ENCODE measurements around the gene CILP2.

Gene CILP2

GRCh38 chr19:19563348-19563848 lies 25.3 kb downstream of the CILP2 start:
- no peak for DNase-seq (ENCODE audit: low spot score)

- DNase-seq (ENCODE audit: low spot score), result peak; percentile 44
Measured at GRCh38 chr19:19566306-19566705, 28.2 kb downstream of the CILP2 start.

GRCh38 chr19:19567391-19567790 lies 29.3 kb downstream of the CILP2 start:
- no peak for DNase-seq (ENCODE audit: low spot score)

- DNase-seq (ENCODE audit: low spot score), result peak; percentile 50
Measured at GRCh38 chr19:19568802-19569756, 31.0 kb downstream of the CILP2 start.

GRCh38 chr19:19570571-19570970 lies 32.5 kb downstream of the CILP2 start:
- no peak for DNase-seq (ENCODE audit: low spot score)

- no peak for DNase-seq (ENCODE audit: low spot score)
Measured at GRCh38 chr19:19571071-19571786, 33.2 kb downstream of the CILP2 start.

- no peak for DNase-seq (ENCODE audit: low spot score)
Measured at GRCh38 chr19:19575411-19575810, 37.3 kb downstream of the CILP2 start.

- DNase-seq (ENCODE audit: low spot score), result no peak
Measured at GRCh38 chr19:19578252-19578651, 40.2 kb downstream of the CILP2 start.

GRCh38 chr19:19579533-19580361 lies 41.7 kb downstream of the CILP2 start:
- DNase-seq (ENCODE audit: low spot score), result no peak

- DNase-seq (ENCODE audit: low spot score), result no peak
Measured at GRCh38 chr19:19580418-19580817, 42.4 kb downstream of the CILP2 start.

- DNase-seq (ENCODE audit: low spot score), result no peak
Measured at GRCh38 chr19:19581391-19581790, 43.3 kb downstream of the CILP2 start.

GRCh38 chr19:19582471-19582870 lies 44.4 kb downstream of the CILP2 start:
- no peak for DNase-seq (ENCODE audit: low spot score)

- no peak for DNase-seq (ENCODE audit: low spot score)
Measured at GRCh38 chr19:19584356-19584755, 46.3 kb downstream of the CILP2 start.

GRCh38 chr19:19587771-19588170 lies 49.7 kb downstream of the CILP2 start:
- DNase-seq (ENCODE audit: low spot score), result no peak

GRCh38 chr19:19588546-19588945 lies 50.5 kb downstream of the CILP2 start:
- peak; percentile 81 for DNase-seq (ENCODE audit: low spot score)

GRCh38 chr19:19591133-19591825 lies 53.2 kb downstream of the CILP2 start:
- peak; percentile 91 for DNase-seq (ENCODE audit: low spot score)

GRCh38 chr19:19592690-19593089 lies 54.6 kb downstream of the CILP2 start:
- no peak for DNase-seq (ENCODE audit: low spot score)

GRCh38 chr19:19594381-19594780 lies 56.3 kb downstream of the CILP2 start:
- DNase-seq (ENCODE audit: low spot score), result no peak

- no peak for DNase-seq (ENCODE audit: low spot score)
Measured at GRCh38 chr19:19595171-19595701, 57.2 kb downstream of the CILP2 start.
